Activated CD8-positive, alpha-beta memory T cell treated with anti-CD3 and anti-CD28 coated beads, Interleukin-2, amount 50 U/mL, for 24 hours (primary cell): Measurements from ENCODE around the gene FHIT.

Experiments used
- DNase-seq: peaks from one replicate; pipeline ENCODE4 v3.0.0-alpha.2; 2020; ENCODE audit errors: extremely low read depth

Gene FHIT

DNA sequence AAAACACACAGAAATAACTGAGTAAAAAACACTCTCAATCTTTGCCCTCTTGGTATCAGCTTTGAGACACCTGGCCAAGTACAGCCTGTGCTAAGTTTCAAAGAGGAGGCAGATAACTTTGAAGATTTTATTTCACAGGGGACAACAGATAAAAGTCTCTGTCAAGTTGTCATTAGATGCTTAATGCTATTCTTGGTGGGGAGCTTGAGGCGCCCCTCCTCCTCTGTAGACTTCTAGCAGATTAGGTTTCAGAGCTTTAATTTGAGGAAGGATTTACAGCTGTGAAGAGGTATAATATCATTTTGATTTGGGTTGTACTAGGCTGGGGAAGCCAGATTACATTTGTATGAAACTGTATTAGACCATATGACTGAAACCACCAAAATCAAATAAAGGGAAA, 620.3 kb downstream of the FHIT start:
- no peak for DNase-seq

DNA sequence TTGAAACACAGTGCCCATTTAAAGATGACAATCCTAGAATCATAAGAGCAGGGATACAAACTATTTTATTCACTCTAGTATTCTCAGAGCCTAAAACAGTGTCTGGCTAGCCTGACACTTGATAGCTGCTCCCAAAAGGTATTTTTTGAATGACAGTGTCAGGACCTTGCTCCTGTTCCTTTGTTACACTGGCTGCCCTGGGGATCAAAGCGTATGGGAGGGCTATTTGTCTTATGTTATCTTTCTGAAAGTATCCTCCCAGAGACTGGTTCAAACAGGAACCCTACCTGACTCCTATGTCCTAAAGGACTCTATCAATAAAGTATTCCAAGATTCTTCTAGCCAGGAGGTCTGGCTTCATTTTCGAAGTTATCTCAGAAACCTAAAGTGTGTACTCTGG, 621.4 kb downstream of the FHIT start:
- DNase-seq: no peak

DNA sequence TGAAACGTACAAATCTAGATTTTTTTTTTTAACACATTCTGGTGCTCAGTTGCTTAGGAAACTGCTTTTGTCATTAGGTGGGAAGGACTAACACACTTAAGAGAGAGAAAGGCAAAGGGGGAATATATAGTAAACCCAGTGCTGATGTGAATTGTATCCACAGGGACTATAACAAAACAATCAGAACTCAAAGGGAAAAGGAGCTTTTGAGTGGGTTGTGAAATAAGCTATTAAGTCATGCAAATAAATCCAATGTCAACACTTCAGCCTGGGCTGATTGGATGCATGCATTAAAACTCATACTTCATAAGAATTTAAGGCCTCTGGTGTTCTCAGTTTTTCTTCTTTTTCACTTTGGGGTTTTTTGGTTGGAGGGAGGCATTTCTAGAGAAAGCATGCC, 628.9 kb downstream of the FHIT start:
- no peak for DNase-seq

DNA sequence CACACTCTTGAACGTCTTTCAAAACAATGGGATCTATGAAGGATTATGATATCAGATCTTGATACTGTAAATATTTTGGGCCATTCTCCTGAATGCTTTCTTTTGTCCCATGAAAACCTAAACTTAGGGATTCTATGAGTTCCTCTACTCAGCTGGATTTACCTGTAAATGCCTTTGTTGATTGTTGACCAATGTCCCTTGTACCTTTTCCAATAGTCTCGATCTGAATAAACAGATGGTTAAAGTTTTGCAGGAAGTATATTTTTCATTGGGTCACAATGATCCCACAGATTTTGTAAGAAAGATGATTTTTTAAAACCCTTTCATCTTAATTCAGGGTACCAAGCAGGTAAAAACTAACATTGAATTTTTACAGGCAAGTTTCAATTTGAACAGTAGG, 634.1 kb downstream of the FHIT start:
- no peak for DNase-seq

DNA sequence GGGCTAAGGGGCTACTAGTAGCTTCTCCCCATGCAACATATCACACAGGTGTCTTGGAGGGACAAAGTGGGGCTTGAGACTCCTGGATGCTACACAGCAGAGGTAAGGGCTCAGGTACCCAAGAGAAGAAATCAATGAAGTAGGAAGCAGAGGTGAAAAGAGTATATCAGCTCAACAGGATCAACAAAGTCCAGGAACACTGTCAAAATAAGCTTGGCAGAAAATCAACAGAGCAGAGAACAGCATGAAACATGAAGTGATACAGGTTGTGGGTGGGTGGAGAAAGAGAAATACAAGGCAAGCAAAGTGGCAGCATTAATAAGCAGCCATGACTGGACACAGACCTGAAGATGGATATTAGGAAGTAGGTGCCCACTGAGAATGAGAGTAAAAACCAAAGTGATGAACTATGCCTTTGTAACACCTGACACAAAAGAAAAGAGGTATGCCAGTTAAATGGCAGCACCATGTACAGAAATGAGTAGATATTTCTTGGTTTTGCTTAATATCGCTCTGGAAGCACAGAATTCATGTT, 637.4 kb downstream of the FHIT start:
- DNase-seq: no peak

DNA sequence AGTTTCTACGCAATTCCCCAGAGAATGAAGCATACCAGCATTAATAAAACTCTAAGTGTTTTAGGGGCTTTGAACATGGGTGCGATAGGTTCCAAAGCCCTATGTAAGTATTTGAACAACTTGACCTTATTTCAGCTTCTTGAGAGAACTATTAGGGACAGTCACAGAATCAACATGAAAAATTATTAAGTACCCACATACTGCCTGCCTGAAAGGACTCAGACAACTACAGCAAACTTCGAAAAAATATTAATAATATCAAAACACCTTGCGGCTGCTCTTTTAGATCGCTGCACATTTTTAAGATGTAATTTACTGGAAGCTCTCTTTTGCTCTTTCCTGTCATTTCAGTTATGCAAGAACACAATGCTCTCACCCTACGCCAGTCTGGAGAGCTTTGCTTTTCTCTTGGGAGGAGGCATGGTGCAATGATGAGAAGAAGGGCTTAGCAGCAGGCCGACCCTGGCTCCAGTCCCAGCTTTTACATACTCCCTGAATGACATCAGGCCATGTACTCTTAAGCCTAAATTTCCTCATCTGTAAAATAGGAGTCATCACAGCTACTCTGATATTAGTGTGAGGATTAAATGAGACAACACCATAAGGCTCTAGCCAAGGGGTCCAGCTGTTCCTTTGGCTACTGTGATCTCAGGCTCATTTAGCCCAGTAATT, 640.7 kb downstream of the FHIT start:
- no peak for DNase-seq

DNA sequence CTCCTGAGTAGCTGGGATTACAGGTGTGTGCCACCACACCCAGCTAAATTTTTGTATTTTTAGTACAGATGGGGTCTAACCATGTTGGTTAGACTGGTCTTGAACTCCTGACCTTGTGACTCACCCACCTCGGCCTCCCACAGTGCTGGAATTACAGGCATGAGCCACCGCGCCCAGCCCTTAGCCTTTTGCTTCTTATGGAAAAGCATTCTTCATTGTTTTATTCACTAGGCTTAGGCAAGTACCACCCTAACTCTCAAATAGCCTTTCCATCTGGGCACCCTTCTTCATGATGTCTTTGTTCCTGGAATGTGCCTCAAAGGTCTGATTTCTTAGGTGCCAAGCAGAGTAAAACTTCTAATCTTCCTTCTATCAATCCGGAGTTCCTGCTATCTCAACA, 641.8 kb downstream of the FHIT start:
- no peak for DNase-seq

DNA sequence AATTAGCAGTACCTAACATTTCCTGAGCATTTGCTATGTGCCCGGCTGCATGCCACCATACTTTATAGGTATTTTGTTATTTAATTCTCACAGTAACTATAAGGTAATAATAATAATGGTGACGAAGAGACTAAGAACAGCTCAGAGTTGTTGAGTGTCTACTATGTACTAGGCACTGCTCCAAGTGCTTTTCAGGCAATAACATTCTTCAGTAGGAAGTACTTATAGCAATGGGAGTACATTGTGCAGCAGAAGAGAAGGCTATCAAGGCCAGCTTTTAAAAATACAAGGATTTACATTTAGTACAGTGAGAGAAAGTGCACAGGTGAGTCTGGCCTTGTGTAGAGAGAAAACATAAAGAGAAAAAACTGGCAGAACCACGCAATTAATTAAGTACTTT, 647.4 kb downstream of the FHIT start:
- no peak for DNase-seq

DNA sequence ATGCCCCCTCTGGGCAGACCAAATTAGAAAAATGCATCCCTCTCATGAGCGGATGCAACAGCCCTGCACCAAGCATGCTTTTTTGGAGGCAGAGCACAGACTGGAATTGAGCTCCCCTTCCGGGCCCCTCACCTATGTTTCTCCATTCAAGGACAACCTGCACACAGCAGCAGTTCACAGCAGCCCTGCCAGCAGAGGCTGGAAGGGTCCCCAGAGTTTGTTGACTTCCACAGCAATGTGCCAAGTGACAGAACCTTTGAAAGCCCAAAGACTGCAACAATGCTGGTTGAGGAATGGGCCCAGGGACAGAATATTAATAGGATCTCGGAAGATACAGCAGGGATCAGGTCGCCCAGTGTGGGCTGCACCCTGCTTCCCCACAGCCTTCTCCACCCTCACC, 650.4 kb downstream of the FHIT start:
- no peak for DNase-seq

DNA sequence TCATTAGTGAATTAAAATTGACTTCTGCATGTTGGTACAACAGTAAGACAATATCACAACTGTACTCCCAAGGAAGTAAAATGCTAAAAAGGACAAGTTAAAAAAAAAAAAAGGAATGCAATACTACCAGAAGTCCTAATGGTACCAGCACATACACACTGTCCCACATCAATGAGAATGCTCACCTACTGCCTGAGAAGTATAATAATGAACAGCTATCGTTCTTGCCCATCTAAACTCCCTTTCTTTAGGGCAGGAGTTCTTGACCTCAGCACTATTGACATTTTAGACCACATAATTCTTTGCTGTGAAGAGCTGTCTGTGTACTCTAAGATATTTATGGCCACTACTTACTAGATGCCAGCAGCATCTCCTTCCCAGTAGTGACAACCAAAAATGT, 651.7 kb downstream of the FHIT start:
- no peak for DNase-seq

DNA sequence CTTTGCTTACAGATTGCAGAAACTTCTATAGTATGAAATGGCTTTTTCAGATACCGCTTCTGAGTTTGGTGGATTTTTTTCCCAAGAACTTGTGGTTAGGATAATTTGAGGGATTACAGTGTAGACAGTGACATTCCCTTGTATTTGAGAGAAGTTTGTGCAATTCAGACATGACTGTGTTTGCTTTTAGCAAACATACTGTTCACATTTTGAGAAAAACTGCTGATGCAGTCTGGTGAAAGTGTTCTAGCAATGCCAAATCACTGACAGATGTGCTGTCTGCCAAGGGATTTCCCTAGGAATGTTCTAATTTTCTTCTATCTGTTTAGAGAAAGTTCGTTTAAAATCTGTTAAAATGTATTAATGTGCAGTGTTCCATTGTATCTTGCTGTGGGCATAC, 652.6 kb downstream of the FHIT start:
- DNase-seq: no peak

DNA sequence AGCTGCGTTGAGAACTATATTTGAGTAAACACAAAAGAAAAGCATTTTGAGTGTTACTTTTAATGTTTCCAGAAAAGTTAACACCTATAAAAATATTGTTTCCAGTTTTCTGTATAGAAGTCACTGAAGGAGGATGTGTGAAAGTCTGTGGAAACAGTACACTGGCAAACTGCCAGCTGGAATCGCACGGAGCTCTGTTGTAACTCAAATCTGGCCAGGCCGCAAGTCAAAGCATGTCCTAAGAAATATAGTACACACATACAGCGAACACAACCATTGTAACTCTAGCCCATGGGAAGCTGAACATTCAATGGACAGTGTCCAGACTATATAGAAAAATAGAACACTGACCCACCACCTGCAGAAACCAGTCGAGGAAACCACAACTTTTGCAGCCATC, 657.2 kb downstream of the FHIT start:
- DNase-seq: no peak

DNA sequence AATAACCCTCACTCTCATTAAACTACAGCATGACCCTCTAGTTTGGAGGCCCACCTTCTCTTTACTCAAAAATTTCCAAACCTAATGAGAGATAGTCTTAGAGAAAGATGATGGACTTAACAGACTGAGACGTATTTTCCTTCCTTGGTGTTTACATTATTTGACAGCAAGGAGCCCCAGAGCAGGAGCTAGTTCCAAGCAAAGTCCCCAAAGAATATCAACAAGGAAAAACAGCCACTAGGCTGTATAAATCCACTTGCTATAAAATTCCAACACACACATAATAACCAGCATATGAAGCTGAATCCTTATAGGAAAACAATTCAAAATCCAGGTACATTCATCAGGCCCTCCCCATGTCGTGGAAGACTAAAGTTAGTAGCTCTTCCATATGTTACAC, 660.0 kb downstream of the FHIT start:
- DNase-seq: no peak

DNA sequence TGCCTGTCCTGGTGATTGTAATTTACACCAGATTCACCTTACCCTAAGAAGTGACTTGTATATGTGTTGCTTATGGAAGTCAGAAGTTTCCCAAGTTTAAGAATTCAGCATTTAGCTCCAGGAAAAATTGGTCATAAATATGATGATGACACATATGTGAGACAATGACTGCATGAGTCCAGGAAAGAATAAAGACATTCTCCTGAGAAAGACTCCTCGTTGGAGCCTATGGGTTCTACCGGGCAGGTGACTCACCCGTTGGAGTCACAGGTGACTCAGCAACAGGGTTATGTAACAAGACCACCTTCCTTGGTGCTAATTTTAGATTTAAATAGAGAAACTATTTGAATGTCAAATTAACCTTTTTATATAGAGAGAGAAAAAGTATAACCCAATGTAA, 662.4 kb downstream of the FHIT start:
- no peak for DNase-seq

DNA sequence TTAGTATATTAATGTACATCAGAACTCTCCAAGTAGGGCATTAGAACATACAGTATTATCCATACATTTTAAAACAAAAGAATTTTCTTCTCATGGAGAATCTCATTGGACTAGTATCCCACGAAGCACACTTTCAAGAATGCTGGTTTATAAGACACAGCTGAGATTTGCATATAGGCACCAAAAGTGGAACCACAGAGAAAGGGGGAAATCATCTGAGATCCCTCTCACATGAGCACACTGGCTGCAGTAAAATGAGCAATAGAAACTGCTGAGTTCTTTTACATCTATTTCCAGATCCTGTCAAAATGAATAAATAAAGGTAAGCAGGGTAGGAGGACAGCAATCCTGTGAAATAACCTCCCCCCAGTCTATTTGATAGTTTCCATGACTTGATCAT, 665.3 kb downstream of the FHIT start:
- DNase-seq: no peak

DNA sequence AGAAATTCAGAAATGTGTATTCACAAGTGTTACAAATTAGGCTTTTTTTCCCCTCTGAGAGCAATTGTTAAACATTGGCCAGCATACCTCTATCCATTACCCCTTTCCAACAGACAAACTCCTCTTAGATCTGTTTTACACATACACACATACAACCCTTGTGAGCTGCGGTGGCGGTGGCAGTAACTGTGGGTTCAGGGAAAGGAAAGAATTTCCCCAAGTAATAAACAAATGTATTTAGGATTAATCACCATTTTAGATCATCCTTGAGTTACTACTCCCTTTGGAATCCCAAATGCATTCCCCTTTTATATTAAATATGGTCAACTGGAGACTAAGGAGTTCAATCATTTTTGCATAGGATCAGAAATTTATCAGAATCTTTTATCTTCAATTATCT, 667.0 kb downstream of the FHIT start:
- DNase-seq: no peak

DNA sequence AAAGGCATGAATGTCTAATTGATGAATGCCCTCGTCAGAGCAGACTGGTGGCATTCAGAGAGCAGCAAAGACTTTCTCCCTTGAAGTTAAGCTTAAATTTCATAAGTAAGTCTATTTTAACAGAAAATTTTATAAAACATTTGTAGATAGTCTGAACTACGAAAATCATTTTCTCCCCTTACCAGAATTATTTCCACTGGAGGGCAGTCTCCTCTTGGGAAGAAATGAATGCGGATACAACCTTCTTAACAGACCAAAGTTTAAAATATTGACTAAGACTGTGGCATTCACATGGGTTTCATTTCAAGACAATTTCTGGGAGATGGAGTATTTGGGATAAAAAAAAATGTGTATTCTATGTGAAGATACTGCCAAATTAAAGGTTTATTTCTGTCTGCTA, 669.0 kb downstream of the FHIT start:
- DNase-seq: no peak

DNA sequence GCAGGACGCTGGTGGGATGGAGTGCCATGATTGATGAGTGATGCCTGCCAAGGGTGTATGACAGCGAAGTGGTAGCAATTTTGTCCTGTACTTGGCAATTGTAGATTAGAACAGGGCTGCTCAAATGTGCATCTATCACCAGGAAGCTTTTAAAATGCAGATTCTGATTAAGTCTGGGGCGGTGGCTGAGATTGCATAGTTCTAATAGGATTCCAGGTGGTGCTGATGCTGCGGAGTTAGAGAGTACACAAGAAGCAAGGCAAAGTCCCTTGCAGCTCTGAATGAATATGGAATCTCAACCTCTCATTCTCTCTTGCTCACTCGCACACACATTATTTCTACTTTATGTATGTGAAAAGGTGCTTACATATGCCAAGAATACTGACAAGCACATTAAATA, 670.4 kb downstream of the FHIT start:
- no peak for DNase-seq

DNA sequence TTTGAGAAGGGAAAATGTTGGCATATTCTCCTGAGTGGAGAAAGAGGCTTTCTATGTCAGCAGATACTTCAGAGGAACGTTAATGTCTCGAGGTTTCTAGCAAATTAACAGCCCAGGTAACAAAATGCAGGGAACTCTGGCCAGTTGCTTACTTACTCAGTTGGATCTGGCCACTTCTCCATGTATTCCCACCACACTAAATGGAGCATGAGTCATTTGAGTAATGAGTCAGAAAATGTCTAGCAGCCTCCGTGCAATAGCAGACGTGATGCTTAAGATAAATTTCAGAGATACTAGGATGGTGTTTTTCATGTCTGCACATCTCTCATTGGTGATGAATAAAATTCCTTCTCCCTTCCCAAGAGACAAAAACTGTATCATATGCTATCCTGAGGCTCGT, 671.5 kb downstream of the FHIT start:
- no peak for DNase-seq

DNA sequence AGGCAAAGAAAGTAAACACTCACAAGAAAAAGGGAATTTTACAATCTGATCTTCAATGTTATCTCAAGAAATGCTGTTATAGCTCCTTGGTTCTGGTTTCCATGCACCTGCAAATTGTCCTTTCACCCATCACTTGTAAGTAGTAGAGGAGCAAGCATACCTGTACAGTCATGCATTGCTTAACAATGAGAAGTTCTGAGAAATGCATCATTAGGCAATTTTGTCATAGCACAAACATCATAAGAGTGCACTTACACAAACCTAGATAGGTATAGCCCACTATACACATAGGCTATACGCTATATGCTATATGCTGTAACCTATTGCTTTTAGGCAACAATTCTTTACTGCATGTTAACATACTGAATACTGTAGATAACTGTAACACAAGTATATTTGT, 672.3 kb downstream of the FHIT start:
- no peak for DNase-seq

DNA sequence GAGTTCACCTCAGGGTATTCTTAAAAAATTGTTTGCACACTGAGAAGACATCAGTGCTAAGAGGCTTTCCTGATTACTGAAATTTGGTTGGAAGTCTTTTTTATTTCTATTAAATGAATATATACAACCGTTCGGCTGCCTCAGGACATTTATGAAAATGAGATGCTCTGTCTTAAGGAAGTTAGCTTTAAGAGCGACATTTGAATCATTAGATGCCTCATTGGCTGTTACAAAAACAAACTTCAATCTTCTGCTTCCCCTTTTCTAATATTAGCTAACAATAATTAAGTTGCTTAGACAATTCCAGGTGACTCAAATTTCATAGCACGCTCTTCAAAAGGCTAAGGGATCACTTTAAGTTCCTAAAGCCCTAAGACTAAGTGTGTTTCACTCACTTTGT, 673.7 kb downstream of the FHIT start:
- no peak for DNase-seq

DNA sequence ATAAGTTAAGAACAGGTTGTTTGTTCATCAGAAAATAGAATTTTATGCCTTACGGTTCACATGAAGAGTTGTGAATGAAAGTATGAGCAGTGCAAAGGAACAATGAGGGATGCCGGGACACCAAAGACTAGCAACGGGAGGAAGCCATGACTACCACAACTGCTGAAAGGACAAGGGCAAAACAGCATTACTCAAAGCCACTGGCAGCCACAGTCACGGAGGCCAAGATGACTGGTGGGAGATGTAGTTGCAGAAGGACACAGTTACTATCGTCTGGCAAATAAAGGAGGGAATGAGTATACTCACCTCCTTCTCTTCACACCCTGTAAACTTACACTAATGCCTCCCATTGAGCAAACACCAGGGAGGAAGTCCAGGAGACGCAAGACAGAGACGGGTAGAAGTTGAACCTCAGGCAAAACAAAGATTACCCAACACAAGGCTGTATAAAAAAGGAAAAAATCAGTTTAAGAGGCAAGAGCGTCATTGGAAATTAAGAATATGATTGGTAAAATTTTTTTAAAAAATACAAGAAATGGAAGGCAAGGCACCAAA, 675.5 kb downstream of the FHIT start:
- DNase-seq: no peak

DNA sequence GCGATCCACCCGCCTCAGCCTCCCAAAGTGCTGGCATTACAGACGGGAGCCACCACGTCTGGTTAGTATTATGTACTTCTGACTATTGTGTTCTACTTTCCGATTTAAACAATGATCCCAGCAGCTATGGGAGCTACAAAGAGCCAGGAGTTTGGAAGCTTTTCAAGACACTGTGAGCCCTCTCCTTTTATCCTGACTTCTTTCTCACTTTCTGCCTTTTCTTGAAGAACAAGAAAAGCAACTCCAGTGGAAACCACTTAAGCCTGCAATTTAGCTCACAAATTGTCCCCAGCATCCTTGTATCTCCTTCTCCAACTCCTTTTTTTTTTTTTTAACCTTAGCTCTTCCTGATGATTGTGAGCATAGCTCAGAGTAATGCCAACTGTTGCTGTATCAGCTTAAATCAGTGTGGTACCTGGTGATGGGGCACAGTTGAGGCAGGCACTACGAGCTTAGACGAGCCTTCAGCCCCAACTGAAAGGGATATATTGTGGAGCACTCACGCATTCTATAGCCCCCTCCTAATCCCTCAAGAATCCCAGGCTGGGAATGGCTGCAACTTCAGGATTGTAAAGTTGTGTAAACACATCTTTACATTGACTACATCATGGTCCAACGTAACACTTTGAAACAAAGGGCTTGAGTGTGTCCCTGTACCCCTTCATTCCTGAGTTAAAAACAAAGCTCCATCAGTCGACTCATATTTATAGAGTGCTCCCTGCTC, 677.0 kb downstream of the FHIT start:
- no peak for DNase-seq
